ENCODE results near the gene HOXB4. TPM values are rescaled to one million over a fixed set of nuclear protein-coding genes. Genes with fewer than 3 reads are reported as not detected.
A peak's percentile ranks its signal among the peaks of the same experiment; 100 is the strongest.

HOXB4 gene
- total RNA-seq, 1 experiment from 2014 or later = 2.0 TPM

DNA sequence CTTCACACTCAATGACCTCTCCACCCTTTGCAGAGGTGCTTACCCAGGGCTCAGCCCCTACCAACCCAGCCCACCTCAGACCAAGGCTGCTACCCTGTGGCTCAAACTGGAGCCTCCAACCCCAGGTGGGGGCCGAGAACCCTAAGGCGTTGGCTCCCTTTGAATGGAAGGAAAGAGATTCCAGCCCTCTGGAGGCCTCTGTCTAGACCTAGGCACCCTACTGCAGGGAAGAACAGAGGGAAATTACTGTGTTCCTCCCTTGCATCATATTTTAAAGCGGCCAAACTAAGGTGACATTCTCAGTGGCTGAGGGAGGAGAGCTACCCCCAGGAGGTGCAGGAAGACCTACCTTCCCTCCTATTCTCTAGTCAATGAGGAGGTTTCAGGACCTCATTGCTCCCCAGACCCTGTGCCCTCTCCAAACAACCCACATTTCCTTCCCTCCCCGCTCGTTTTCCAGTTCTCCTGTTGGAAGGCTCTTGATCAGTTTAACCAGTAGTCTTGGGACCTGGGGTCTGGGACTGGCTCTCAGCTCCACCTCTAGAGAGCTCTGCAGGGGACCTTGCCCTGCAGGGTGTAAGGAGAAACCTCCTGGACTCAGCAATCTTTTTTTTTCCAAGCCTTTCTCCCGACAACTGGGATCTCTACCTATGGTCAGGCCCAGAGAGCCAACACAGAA lies 42.5 kb upstream of the HOXB4 start:
- Histone ChIP-seq H3K36me3 (ENCODE audit: low read depth) (no peaks in the 10 kb centered on the region), H3F3A (ENCODE audit: insufficient read depth, low read depth) (peaks cover 8% of the 10 kb centered on the region; the same call in 1 of the 2 replicates), H3K79me2 (ENCODE audit: low read depth) (no peaks in the 10 kb centered on the region), H3K4me2 (no peak overlapping the region), H3K9me2 (ENCODE audit: insufficient read depth) (no peaks in the 10 kb centered on the region), H3K4me1 (replicated peaks; ENCODE audit: insufficient read depth) (0 out of 2 replicates have a peak, but pooled peaks cover 4% of the 10 kb centered on the region), H4K20me1 (ENCODE audit: insufficient read depth) (no peaks in the 10 kb centered on the region; the same call in 1 of the 2 replicates), H3K4me3 (no peak overlapping the region), H2AFZ (no peak overlapping the region), H3K27me3 (ENCODE audit: insufficient read depth, low read depth) (no peaks in the 10 kb centered on the region), H3K27ac (no peak overlapping the region), H3K9me3 (ENCODE audit: insufficient read depth, low read depth) (no peaks in the 10 kb centered on the region)
- TF ChIP-seq EZH2 (IDR thresholded peaks at IDR 0.05; ENCODE audit: low read depth) = no peak
- TF ChIP-seq, protein P1, sequence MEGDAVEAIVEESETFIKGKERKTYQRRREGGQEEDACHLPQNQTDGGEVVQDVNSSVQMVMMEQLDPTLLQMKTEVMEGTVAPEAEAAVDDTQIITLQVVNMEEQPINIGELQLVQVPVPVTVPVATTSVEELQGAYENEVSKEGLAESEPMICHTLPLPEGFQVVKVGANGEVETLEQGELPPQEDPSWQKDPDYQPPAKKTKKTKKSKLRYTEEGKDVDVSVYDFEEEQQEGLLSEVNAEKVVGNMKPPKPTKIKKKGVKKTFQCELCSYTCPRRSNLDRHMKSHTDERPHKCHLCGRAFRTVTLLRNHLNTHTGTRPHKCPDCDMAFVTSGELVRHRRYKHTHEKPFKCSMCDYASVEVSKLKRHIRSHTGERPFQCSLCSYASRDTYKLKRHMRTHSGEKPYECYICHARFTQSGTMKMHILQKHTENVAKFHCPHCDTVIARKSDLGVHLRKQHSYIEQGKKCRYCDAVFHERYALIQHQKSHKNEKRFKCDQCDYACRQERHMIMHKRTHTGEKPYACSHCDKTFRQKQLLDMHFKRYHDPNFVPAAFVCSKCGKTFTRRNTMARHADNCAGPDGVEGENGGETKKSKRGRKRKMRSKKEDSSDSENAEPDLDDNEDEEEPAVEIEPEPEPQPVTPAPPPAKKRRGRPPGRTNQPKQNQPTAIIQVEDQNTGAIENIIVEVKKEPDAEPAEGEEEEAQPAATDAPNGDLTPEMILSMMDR (conservative IDR thresholded peaks at IDR 0.05) = no peak
- intact Hi-C loops (cut with micrococcal nuclease; ENCODE audit: unreplicated experiment) = no loop called here
- CTCF ChIA-PET = no interaction called here
- no TSS peak for BruUV-seq (replicated peaks)
- no peak for DNase-seq
- POLR2A ChIA-PET (ENCODE audit: unreplicated experiment) = no interaction called here

DNA sequence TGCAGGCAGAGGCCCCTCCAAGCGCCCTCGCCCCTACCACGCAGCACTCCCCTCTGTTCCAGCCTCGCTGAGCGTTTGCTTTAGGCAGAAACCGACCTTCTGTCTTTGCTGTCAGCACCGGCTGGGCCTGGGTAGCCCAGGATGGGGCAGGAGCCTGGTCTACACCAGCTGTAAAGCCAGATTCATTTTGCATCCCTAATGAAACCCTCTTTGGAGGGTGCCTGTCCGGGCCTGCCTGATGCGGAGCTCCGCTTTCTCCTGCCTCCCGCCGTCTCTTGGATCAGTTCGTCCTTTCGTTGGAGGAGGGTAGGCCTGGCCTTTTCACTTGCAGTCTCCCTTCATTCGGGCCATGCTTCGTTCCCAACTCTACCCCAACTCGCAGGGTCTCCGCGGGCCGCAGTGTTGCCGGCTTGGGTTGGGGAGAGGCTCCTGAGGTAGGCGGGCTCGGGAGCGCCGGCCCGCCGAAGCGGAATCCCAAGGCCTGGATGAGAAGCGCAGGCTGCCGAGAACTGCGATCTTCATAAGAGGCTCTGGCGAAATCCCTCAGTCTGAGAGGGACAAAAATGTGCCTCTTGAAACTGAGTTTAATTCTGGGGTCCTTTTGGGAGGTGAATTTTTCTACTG lies 41.8 kb upstream of the HOXB4 start:
- Histone ChIP-seq H2AFZ (no peak overlapping the region), H3K27ac (no peak overlapping the region), H3K36me3 (ENCODE audit: low read depth) (no peaks in the 10 kb centered on the region), H3K4me2 (no peak overlapping the region), H4K20me1 (ENCODE audit: insufficient read depth) (no peaks in the 10 kb centered on the region; the same call in 1 of the 2 replicates), H3K4me1 (replicated peaks; ENCODE audit: insufficient read depth) (0 out of 2 replicates have a peak, but pooled peaks cover 4% of the 10 kb centered on the region), H3K9me2 (ENCODE audit: insufficient read depth) (no peaks in the 10 kb centered on the region), H3K9me3 (ENCODE audit: insufficient read depth, low read depth) (no peaks in the 10 kb centered on the region), H3K27me3 (ENCODE audit: insufficient read depth, low read depth) (no peaks in the 10 kb centered on the region), H3K79me2 (ENCODE audit: low read depth) (no peaks in the 10 kb centered on the region), H3K4me3 (no peak overlapping the region), H3F3A (ENCODE audit: insufficient read depth, low read depth) (peaks cover 7% of the 10 kb centered on the region; the same call in 1 of the 2 replicates)
- DNase-seq = no peak
- intact Hi-C loops (cut with micrococcal nuclease; ENCODE audit: unreplicated experiment) = loop anchor here (2.0 to 10.0 kb wide), 6 partner anchors 268 to 675 kb away; partner anchors contain the start of gene PNPO
- ChIA-PET CTCF (interaction anchor here (0.6 kb wide), 1 partner anchor 389 kb away, joined by 4 read pairs; no protein-coding TSS in a partner anchor), POLR2A (ENCODE audit: unreplicated experiment) (no interaction called here)
- TF ChIP-seq, protein P1 (conservative IDR thresholded peaks at IDR 0.05) = no peak
- no peak for TF ChIP-seq EZH2 (IDR thresholded peaks at IDR 0.05; ENCODE audit: low read depth)
- BruUV-seq (replicated peaks) = no TSS peak

DNA sequence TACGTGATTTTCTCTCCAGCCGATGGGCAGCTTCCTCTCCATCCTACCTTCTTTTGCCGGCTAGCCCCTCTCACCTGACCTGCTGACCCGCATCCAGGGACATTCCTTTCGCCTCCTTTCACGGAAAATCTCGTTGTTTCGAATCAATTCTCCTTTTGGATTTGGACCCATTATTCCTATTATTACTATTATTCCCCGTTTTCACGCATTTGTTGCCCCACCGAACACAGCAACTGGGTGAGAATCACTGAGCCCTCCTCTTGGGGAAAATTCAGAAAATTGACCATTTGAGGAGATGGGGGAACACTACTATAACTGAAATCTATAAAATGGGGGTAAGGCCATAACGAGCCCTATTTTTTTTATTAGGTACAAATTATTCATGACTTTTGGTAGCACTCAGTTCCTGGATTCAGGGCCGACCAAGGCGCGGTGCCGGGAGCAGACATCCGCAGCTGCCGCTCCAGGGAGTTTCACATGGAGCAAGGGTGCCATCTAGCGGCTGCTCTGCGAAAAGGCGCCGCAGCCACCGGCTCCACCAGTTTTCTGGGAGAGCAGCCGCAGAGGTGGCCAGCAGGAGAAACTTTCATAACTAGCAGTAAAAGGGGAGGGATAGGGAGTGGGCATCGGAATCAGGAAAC lies 40.2 kb upstream of the HOXB4 start:
- H2AFZ ChIP-seq = no peak overlapping the region
- CTCF ChIA-PET = interaction anchor here (1.1 kb wide), 1 partner anchor 403 kb away, joined by 3 read pairs; no protein-coding TSS in a partner anchor
- H3K4me1 ChIP-seq (replicated peaks; ENCODE audit: insufficient read depth) = peaks cover 9% of the 10 kb centered on the region; the same call in 1 of the 2 replicates
- H3K9me3 ChIP-seq (ENCODE audit: insufficient read depth, low read depth) = no peaks in the 10 kb centered on the region
- H3K79me2 ChIP-seq (ENCODE audit: low read depth) = no peaks in the 10 kb centered on the region
- no peaks in the 10 kb centered on the region for H3K27me3 ChIP-seq (ENCODE audit: insufficient read depth, low read depth)
- no peaks in the 10 kb centered on the region for H3K36me3 ChIP-seq (ENCODE audit: low read depth)
- H4K20me1 ChIP-seq (ENCODE audit: insufficient read depth) = no peaks in the 10 kb centered on the region
- intact Hi-C loops (cut with micrococcal nuclease; ENCODE audit: unreplicated experiment) = loop anchor here (1.0 to 10.0 kb wide), 8 partner anchors 266 to 674 kb away; partner anchors contain the start of gene PNPO
- no peak for TF ChIP-seq EZH2 (IDR thresholded peaks at IDR 0.05; ENCODE audit: low read depth)
- TF ChIP-seq, protein P1 (conservative IDR thresholded peaks at IDR 0.05) = peak; percentile 98
- POLR2A ChIA-PET (ENCODE audit: unreplicated experiment) = interaction anchor here (0.7 kb wide), 1 partner anchor 17 kb away, joined by 3 read pairs; no protein-coding TSS in a partner anchor
- no peak overlapping the region for H3K4me3 ChIP-seq
- peak overlapping the region; percentile 32; the same call in 1 of the 2 replicates for H3K4me2 ChIP-seq
- BruUV-seq (replicated peaks) = no TSS peak
- H3K9me2 ChIP-seq (ENCODE audit: insufficient read depth) = no peaks in the 10 kb centered on the region
- DNase-seq = peak; percentile 73 to 89
- H3K27ac ChIP-seq = no peak overlapping the region
- H3F3A ChIP-seq (ENCODE audit: insufficient read depth, low read depth) = no peaks in the 10 kb centered on the region

All from PC-9 (cell line).